ENCODE data around the gene GBE1. TPM values are rescaled to one million over a fixed set of nuclear protein-coding genes. Genes with fewer than 3 reads are reported as not detected.

GBE1 gene
- total RNA-seq, 1 donor from 2014 or later = 73.1 TPM

DNA sequence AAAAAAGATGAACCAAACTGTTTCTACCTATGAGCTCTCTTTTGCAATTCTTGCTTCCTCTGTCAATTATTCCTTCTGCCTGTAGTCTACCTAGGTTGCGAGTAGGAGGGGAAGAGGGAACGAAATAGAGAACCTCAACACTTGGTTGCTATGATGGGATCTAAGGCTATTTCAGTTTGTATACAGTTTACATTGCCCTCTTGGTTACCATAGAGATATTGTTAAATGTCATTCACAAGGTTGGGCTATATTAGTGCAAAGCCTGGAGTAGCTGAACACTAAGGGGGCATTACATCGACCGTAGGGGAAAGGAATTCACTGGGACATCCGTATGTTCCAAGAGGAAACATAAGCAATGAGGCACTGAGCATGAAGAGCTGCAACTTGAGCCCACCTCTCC lies 276.9 kb downstream of the GBE1 start:
- TF ChIP-seq, protein P1, sequence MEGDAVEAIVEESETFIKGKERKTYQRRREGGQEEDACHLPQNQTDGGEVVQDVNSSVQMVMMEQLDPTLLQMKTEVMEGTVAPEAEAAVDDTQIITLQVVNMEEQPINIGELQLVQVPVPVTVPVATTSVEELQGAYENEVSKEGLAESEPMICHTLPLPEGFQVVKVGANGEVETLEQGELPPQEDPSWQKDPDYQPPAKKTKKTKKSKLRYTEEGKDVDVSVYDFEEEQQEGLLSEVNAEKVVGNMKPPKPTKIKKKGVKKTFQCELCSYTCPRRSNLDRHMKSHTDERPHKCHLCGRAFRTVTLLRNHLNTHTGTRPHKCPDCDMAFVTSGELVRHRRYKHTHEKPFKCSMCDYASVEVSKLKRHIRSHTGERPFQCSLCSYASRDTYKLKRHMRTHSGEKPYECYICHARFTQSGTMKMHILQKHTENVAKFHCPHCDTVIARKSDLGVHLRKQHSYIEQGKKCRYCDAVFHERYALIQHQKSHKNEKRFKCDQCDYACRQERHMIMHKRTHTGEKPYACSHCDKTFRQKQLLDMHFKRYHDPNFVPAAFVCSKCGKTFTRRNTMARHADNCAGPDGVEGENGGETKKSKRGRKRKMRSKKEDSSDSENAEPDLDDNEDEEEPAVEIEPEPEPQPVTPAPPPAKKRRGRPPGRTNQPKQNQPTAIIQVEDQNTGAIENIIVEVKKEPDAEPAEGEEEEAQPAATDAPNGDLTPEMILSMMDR (IDR thresholded peaks at IDR 0.05; ENCODE audit: borderline replicate concordance) = no peak
- Histone ChIP-seq H3K27ac (replicated peaks) (peak overlapping the region; percentile 8), H3K9me3 (replicated peaks) (peaks cover 6% of the 10 kb centered on the region), H3K4me3 (no peak overlapping the region), H3K4me1 (peaks cover 32% of the 10 kb centered on the region), H3K36me3 (peaks cover 10% of the 10 kb centered on the region), H3K27me3 (ENCODE audit: low read depth) (no peaks in the 10 kb centered on the region)
- intact Hi-C loops (cut with micrococcal nuclease) = no loop called here
- no peak for DNase-seq

DNA sequence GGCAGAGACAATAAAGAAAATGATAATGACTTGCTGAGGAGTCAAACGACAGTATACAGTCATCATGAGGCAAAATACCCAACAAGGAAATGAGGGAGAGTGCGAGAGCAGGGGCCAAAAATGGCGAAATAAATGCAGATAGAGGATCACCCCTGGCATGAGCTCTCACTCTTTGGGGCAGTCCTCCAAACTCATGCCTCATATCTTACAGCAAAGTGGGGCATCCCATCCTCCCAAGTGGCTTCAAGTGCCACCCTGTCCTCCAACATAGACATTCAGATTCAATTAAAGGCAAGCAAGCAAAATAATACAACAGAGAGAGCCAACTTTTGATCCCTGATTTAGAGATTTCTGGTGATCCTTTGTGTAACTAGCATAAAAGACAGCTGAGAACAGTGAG lies 278.4 kb downstream of the GBE1 start:
- H3K4me3 ChIP-seq = no peak overlapping the region

DNA sequence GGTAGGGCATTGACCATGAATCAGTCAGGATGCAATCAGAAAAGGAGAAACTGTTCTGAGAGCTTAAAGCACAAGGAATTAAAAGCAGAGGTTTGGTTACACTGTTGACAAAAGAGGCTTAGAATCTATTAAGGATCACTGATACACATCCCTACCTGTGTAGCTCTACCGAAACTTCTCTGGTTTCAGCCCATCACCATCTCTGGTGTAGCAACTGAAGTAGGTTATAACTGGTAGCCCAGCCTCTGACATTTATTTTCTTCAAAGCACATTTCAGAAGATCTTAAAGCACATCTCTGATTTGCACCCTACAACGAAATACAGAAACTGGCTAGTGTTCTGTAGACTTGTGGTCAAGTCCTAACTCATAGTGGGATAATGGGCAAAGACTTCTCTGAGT lies 283.7 kb downstream of the GBE1 start:
- intact Hi-C loops (cut with micrococcal nuclease) = no loop called here
- TF ChIP-seq, protein P1 (IDR thresholded peaks at IDR 0.05; ENCODE audit: borderline replicate concordance) = no peak
- Histone ChIP-seq H3K27ac (replicated peaks) (no peak overlapping the region), H3K36me3 (no peaks in the 10 kb centered on the region), H3K4me3 (no peak overlapping the region), H3K27me3 (ENCODE audit: low read depth) (no peaks in the 10 kb centered on the region), H3K4me1 (peaks cover 14% of the 10 kb centered on the region), H3K9me3 (replicated peaks) (no peaks in the 10 kb centered on the region)
- no peak for DNase-seq

More for the DNA sequence above, 278.4 kb downstream of the GBE1 start:
- intact Hi-C loops (cut with micrococcal nuclease) = no loop called here
- Histone ChIP-seq H3K4me1 (peaks cover 43% of the 10 kb centered on the region), H3K27me3 (ENCODE audit: low read depth) (no peaks in the 10 kb centered on the region), H3K9me3 (replicated peaks) (peaks cover 2% of the 10 kb centered on the region), H3K27ac (replicated peaks) (no peak overlapping the region), H3K36me3 (peaks cover 2% of the 10 kb centered on the region)
- DNase-seq = no peak
- TF ChIP-seq, protein P1 (IDR thresholded peaks at IDR 0.05; ENCODE audit: borderline replicate concordance) = no peak

DNA sequence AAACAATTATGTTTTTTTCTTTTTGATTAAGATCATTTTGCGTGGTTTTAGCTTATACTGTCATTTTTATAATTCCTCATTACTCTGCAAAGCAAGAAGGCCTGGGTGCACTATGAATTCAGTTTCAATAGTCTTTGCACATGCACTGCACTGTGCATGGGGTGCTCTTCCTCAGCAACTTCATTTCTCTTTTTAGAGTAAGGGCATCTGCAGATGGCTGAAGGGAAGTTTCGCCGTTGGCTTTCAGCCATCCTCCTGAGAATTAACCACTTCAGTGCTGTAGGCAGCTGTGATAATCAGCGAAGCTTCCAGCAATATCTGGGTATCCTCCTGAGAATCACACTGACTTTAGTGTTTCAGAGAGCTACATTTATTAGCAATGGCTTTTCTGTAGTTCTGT lies 284.8 kb downstream of the GBE1 start:
- H3K27me3 ChIP-seq (ENCODE audit: low read depth) = no peaks in the 10 kb centered on the region
- no peaks in the 10 kb centered on the region for H3K9me3 ChIP-seq (replicated peaks)
- no peak overlapping the region for H3K27ac ChIP-seq (replicated peaks)
- TF ChIP-seq, protein P1 (IDR thresholded peaks at IDR 0.05; ENCODE audit: borderline replicate concordance) = no peak
- no peak overlapping the region for H3K4me3 ChIP-seq
- intact Hi-C loops (cut with micrococcal nuclease) = no loop called here
- no peaks in the 10 kb centered on the region for H3K36me3 ChIP-seq
- H3K4me1 ChIP-seq = peaks cover 14% of the 10 kb centered on the region
- DNase-seq = no peak

DNA sequence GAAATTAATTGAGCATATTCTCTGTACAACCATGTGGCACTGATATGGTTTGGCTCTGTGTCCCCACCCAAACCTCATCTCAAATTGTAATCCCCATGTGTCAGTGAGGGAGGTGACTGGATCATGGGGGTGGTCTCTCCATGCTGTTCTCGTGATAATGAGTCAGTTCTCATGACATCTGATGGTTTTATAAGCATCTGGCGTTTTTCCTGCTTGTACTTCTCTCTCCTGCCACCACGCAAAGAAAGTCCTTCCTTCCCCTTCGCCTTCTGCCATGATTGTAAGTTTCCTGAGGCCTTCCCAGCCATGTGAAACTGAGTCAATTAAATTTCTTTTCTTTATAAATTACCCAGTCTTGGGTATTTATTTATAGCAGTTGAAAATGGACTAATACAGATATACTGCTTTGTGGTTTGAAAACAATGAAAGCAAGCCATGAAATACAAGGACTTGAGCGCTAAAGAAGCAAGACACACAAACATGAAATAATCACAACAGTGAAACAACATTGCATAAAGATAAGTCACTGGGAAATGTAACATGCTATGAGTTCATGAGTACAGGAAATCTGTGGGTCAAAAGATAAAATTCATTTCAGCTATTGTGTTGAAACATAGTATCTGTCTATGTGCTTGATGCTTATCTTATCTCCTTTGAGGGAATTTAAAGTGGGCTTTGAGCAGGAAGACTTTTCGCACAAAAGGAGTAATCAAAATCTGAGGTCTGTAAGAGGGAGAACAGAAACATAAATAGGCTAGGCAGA lies 288.7 kb downstream of the GBE1 start:
- no peak for DNase-seq
- Histone ChIP-seq H3K27me3 (ENCODE audit: low read depth) (no peaks in the 10 kb centered on the region), H3K27ac (replicated peaks) (no peak overlapping the region), H3K9me3 (replicated peaks) (no peaks in the 10 kb centered on the region), H3K36me3 (no peaks in the 10 kb centered on the region), H3K4me1 (no peaks in the 10 kb centered on the region), H3K4me3 (no peak overlapping the region)
- TF ChIP-seq, protein P1 (IDR thresholded peaks at IDR 0.05; ENCODE audit: borderline replicate concordance) = no peak
- intact Hi-C loops (cut with micrococcal nuclease) = no loop called here
